ENCODE data around the gene IGSF9B. TPM values are rescaled to one million over a fixed set of nuclear protein-coding genes. Genes with fewer than 3 reads are reported as not detected.

Gene IGSF9B
- total RNA-seq, 1 experiment from 2014 or later: not detected

DNA sequence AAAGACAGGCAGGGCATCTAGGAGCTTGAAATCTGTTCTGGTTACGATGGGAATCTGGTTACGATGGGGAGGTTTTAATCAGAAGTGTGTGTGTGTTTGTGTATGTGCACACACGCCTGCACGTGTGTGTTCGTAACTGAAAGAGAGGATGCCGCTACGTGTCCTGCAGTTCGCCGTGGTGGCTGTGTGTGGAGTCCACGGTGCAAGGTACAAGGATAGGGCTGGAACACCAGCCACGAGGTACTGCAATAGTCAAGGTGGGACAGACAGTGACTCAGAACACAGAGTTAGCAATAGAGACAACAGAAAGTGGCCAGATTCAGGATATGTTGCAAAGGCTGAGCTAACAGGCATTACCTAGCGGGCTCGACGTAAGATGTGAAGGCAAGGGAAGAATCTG, 46.7 kb downstream of the IGSF9B start:
- no peaks in the 10 kb centered on the region for H4K20me1 ChIP-seq (ENCODE audit: insufficient read depth)
- TF ChIP-seq EZH2 (IDR thresholded peaks at IDR 0.05; ENCODE audit: low read depth): no peak
- TF ChIP-seq, protein P1, sequence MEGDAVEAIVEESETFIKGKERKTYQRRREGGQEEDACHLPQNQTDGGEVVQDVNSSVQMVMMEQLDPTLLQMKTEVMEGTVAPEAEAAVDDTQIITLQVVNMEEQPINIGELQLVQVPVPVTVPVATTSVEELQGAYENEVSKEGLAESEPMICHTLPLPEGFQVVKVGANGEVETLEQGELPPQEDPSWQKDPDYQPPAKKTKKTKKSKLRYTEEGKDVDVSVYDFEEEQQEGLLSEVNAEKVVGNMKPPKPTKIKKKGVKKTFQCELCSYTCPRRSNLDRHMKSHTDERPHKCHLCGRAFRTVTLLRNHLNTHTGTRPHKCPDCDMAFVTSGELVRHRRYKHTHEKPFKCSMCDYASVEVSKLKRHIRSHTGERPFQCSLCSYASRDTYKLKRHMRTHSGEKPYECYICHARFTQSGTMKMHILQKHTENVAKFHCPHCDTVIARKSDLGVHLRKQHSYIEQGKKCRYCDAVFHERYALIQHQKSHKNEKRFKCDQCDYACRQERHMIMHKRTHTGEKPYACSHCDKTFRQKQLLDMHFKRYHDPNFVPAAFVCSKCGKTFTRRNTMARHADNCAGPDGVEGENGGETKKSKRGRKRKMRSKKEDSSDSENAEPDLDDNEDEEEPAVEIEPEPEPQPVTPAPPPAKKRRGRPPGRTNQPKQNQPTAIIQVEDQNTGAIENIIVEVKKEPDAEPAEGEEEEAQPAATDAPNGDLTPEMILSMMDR (conservative IDR thresholded peaks at IDR 0.05): no peak
- H3K79me2 ChIP-seq (ENCODE audit: low read depth): no peaks in the 10 kb centered on the region
- H3F3A ChIP-seq (ENCODE audit: insufficient read depth, low read depth): no peaks in the 10 kb centered on the region
- no peaks in the 10 kb centered on the region for H3K9me2 ChIP-seq (ENCODE audit: insufficient read depth)
- POLR2A ChIA-PET (ENCODE audit: unreplicated experiment): no interaction called here
- intact Hi-C loops (cut with micrococcal nuclease; ENCODE audit: unreplicated experiment): no loop called here
- H3K4me2 ChIP-seq: no peak overlapping the region
- no peak overlapping the region for H3K27ac ChIP-seq
- no peaks in the 10 kb centered on the region for H3K36me3 ChIP-seq (ENCODE audit: low read depth)
- no TSS peak for BruUV-seq (replicated peaks)
- no peak for DNase-seq
- H2AFZ ChIP-seq: no peak overlapping the region
- no peaks in the 10 kb centered on the region for H3K9me3 ChIP-seq (ENCODE audit: insufficient read depth, low read depth)
- no peaks in the 10 kb centered on the region for H3K4me1 ChIP-seq (replicated peaks; ENCODE audit: insufficient read depth)
- no peak overlapping the region for H3K4me3 ChIP-seq
- H3K27me3 ChIP-seq (ENCODE audit: insufficient read depth, low read depth): peaks cover 94% of the 10 kb centered on the region
- CTCF ChIA-PET: no interaction called here

DNA sequence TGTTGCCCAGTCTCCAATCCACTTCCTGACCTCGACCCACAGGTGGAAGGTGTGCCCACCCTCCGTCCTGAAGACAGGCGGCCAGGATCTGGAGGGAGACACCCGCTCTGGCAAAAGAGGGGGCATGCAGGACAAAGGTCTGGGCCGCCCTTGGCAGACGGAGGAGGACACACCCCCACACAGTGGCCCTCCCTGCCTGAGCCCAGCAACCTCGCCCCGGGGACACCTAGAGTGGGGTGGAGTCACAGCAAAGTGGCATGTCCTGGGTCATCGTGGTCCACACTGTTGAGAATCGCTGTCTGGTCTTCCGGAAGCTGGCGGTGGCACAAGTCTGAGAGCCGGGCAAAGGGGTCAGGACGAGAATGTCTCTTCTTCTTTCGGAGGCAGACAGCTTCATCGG, 47.9 kb downstream of the IGSF9B start:
- BruUV-seq (replicated peaks): no TSS peak

DNA sequence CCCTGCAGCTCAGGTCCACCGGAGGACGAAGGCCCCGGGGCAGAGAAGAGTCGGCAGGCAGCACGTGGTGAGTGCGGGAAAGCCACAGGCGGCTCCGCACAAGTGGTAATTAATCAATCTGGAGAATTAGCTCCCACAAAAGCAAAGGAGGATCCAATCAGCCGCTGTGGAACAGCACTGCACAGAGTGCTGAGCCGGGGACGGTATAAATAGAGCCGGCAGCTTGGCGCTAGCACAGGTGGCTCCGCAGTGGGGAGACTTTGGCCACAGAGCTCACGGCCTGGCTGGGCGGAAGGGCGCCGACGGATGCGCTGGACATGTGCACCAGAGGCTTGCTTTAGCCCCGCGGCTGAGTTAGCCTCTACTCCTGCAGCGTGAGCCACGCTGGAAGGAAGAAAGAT, 48.9 kb downstream of the IGSF9B start:
- no peaks in the 10 kb centered on the region for H3K79me2 ChIP-seq (ENCODE audit: low read depth)
- TF ChIP-seq, protein P1 (conservative IDR thresholded peaks at IDR 0.05): no peak
- no peak for TF ChIP-seq EZH2 (IDR thresholded peaks at IDR 0.05; ENCODE audit: low read depth)
- intact Hi-C loops (cut with micrococcal nuclease; ENCODE audit: unreplicated experiment): no loop called here
- no peak overlapping the region for H3K27ac ChIP-seq
- no peak for DNase-seq
- peaks cover 72% of the 10 kb centered on the region for H3K27me3 ChIP-seq (ENCODE audit: insufficient read depth, low read depth)
- no peaks in the 10 kb centered on the region for H3F3A ChIP-seq (ENCODE audit: insufficient read depth, low read depth)
- no peaks in the 10 kb centered on the region for H3K9me3 ChIP-seq (ENCODE audit: insufficient read depth, low read depth)
- H3K4me1 ChIP-seq (replicated peaks; ENCODE audit: insufficient read depth): no peaks in the 10 kb centered on the region
- H4K20me1 ChIP-seq (ENCODE audit: insufficient read depth): no peaks in the 10 kb centered on the region
- H3K4me3 ChIP-seq: no peak overlapping the region
- no peak overlapping the region for H2AFZ ChIP-seq
- POLR2A ChIA-PET (ENCODE audit: unreplicated experiment): no interaction called here
- no peak overlapping the region for H3K4me2 ChIP-seq
- no TSS peak for BruUV-seq (replicated peaks)
- H3K9me2 ChIP-seq (ENCODE audit: insufficient read depth): no peaks in the 10 kb centered on the region
- no peaks in the 10 kb centered on the region for H3K36me3 ChIP-seq (ENCODE audit: low read depth)
- CTCF ChIA-PET: no interaction called here

More for the DNA sequence above, 47.9 kb downstream of the IGSF9B start:
- Histone ChIP-seq H3F3A (ENCODE audit: insufficient read depth, low read depth) (no peaks in the 10 kb centered on the region), H3K27ac (no peak overlapping the region), H3K4me1 (replicated peaks; ENCODE audit: insufficient read depth) (no peaks in the 10 kb centered on the region), H2AFZ (no peak overlapping the region), H3K36me3 (ENCODE audit: low read depth) (no peaks in the 10 kb centered on the region), H3K27me3 (ENCODE audit: insufficient read depth, low read depth) (peaks cover 82% of the 10 kb centered on the region), H3K79me2 (ENCODE audit: low read depth) (no peaks in the 10 kb centered on the region), H3K4me2 (no peak overlapping the region), H3K9me3 (ENCODE audit: insufficient read depth, low read depth) (no peaks in the 10 kb centered on the region), H3K4me3 (no peak overlapping the region), H4K20me1 (ENCODE audit: insufficient read depth) (no peaks in the 10 kb centered on the region), H3K9me2 (ENCODE audit: insufficient read depth) (no peaks in the 10 kb centered on the region)
- POLR2A ChIA-PET (ENCODE audit: unreplicated experiment): no interaction called here
- DNase-seq: no peak
- TF ChIP-seq, protein P1 (conservative IDR thresholded peaks at IDR 0.05): no peak
- TF ChIP-seq EZH2 (IDR thresholded peaks at IDR 0.05; ENCODE audit: low read depth): no peak
- CTCF ChIA-PET: no interaction called here
- intact Hi-C loops (cut with micrococcal nuclease; ENCODE audit: unreplicated experiment): no loop called here

Data from PC-9 (cell line).